T-helper 2 cell treated with Interferon-gamma antibody and Interleukin-4, amounts not matched to agents 100 ng/mL and 5 ng/mL, for 36 hours (primary cell): ENCODE data around the gene P3R3URF. TPM values are rescaled to one million over a fixed set of nuclear protein-coding genes. Genes with fewer than 3 reads are reported as not detected.

Source experiments
- intact Hi-C: fragments of 100-400 bp; cut with micrococcal nuclease; formaldehyde crosslinking; loops from one replicate; pipeline ENCODE4 v1.15.1; 2023
- total RNA-seq: library from RNA; stranded (reverse); gene quantifications from 2 replicates; pipeline ENCODE4 v1.2.3, GENCODE V29; 2022

The P3R3URF gene
- total RNA-seq, 1 donor from 2014 or later = not detected

DNA sequence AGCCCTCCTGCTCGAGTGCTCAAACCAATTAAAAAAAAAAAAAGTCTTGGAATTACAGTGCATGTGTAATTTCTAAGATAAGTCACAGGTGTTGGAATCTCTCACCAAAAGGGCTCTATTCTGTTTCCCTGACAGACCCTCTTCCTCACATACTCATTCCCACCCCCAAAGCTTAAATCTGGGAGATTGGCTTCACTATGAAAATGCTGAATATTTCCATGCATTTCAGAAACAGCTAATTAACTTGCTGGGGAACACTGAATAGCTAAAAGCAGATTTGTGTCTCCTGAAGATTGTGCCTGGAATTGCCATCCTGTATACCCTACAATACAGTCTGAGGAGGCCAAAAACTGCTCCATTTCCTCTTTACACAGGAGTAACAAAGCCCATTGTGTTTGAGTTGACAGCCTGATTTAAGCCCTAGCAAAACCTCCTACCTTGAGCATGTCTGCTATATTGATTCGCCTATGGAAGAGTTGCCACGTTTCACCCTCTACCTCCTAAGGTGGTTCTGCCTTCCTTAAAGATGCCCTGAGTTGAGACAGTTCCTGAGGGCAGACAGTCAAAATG is 42.4 kb downstream of the P3R3URF start:
- intact Hi-C loops = loop anchor here (2.0 to 5.0 kb wide), 6 partner anchors 65 to 1303 kb away; partner anchors contain the start of genes FOXD2, LRRC41, MAST2 and POMGNT1

DNA sequence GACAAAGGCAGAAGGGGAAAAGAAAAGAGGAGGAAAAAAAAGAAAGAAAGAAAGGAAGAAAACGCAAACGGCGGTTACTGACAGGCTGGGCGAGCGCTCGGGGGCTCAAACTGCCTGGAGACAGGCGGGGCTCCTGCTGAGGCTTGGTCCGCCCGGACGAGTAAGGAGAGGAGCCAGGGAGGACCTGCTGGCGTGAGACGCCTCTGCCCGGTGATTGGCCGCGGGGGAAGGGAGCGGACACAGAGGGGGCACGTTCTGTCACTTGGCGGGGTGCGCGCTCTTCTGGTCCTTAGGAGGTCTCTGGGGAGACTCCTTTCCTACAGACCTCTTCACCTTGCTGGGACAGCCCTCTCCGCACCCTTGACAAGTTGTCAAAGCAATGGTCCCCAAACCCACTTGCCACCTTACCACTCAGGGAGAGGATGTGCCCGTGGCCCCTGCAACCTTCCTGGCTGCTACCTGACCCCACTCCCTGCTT is 43.1 kb downstream of the P3R3URF start:
- intact Hi-C loops = loop anchor here (2.0 to 5.0 kb wide), 6 partner anchors 66 to 1304 kb away; partner anchors contain the start of genes FOXD2, LRRC41, MAST2 and POMGNT1

DNA sequence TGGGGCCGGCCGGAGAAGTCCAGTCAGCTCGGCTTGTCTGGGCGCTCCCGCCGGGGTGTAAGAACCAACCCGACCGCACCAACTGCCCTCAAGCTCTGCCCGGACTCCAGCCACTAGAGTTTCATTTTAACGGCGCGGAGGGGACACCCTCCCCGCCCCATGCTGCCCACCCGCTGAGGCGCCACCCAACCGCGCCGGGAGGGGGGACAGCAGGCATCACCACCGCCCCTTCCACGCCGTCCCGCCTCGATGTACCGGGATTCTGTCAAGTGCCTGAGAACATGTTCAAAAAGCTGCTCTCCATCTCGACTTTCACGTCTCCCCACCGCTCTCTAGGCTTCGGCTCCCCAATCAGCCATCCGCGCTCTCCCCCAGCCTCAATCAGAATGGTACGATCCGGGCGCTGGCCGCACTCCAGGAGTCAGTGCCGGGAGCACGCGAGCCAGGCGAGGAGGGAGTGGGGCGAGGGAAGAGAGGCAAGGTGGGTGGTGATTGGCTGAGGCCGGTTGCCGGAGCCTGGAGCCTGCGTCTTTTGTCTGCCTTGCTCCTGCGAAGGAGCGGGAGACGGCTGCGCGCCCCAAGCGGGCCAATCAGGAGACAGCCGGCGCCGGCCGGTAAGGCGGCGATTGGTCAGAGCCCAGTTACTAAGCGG is 43.6 kb downstream of the P3R3URF start, which contains the start of gene PIK3R3:
PIK3R3 (minus strand) TSS at position 101 of the 652 bp plus-strand sequence. CDS start 677 bp downstream, outside the sequence.
- intact Hi-C loops = loop anchor here (1.0 to 5.0 kb wide), 7 partner anchors 65 to 1305 kb away; partner anchors contain the start of genes FOXD2, LRRC41, MAST2 and POMGNT1

DNA sequence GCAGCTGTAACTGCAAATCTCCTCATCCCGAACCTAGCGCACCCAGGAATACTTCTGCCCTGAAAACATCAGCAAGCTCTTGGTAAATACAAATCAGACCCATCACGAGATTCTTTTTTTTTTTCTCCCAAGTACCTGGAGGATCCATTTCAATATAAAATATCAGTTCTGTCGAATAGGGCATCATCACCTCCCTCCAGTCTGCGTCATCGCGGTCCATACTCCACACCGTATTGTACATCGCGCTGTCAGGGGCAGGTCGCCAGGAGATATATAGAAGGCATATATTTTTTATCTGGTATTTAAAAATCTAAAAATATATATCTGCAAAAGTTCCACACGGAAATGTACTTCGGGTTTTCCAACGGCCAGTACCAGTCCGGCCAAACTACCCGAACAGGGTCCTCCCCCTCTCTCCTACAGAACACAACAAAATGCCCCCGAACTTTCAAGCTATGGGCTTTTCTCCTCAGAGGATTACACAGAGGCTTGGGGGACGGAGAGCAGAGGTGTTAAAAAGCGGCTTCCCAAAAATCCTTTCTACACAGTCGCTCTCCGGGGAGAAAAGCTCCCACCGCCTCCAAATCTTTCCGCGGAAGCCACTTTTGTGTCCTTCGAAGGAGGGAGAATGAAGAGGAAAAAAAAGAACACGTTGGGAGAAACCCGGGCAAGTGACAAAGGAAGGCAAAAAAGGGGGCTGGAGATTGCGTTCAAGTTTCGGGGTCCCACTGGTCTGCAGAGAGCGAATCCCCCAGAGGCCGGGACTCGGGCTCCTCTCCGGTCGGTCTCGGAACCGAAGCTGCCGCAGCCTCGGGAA is 44.4 kb downstream of the P3R3URF start:
- intact Hi-C loops = loop anchor here (1.0 to 5.0 kb wide), 7 partner anchors 65 to 1305 kb away; partner anchors contain the start of genes FOXD2, LRRC41, MAST2 and POMGNT1

DNA sequence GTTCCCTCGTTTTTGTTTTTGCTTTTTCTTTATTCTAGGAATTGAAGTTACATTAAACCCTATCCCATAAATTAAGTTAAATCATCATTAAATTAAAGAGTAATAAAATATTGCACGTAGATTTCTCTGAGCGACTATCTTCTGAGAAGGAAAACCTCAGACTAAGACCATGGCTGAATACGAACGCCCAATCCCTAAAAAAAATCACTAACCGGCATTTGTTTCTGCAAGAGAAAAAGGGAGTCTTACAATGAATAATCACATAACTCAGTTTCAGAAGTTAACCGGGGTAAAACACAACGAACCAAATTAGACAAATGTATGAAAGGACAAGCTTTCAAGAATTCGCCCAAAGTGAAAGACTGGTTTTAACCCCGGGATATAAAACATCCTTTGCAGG is 45.2 kb downstream of the P3R3URF start:
- intact Hi-C loops = loop anchor here (5.0 kb wide), 3 partner anchors 64 to 1306 kb away; partner anchors contain the start of genes FOXD2 and MAST2

DNA sequence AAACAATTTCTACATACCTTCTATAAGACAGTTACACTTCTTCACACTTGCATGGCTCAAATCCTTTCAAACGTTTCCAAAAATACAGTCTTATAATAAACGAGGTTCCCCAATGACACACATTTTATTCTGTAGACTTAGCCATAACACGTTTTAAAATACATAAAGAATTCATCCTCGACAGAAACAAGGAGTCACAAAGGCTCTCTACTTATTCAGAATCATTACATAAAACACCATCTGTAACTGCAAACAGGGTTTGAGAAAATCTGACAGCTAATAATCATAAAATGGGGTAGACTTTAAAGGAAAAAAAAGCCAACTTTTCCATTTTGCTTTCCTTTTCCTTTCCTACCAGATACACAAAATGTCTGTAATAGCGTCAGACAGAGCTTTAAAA is 45.7 kb downstream of the P3R3URF start:
- intact Hi-C loops = loop anchor here (5.0 kb wide), 3 partner anchors 63 to 1307 kb away; partner anchors contain the start of genes FOXD2 and MAST2

DNA sequence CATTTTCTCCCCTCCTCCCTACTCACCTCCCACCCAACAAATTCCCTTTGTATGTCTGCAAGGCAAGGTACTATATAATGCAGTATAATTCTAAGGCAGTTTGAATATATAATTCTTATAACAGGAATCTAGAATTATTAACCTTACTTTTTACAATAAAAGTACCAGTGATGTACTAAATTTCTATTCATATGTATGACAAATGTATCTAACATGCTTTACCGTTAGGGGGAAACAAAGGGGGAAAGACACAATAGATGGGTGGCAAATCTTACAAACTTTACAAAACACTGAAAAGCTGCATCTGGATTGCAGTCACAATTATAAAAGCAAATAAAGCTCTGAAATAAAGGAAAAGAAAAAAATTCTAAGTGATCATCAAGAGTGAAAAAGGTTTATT is 46.2 kb downstream of the P3R3URF start:
- intact Hi-C loops = loop anchor here (5.0 kb wide), 3 partner anchors 63 to 1307 kb away; partner anchors contain the start of genes FOXD2 and MAST2

DNA sequence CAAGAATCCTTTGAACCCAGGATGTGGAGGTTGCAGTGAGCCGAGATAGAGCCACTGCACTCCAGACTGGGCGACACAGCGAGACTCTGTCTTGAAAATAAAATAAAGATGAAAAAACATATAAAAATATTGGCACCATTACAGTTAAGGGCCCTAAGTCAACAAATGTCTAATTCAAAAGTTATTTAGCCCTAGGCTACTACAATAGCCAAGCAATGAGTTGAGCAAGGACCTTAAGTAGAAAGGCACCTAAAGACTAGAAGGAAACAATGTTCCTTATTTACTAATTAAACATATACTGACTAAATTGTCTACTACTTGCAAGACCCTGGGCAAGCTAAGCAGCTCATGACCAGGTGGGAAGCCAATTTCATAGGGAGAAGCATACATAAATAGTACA is 47.9 kb downstream of the P3R3URF start:
- intact Hi-C loops = no loop called here

Other genes with a start within 250 kb of the P3R3URF start
- gene PIK3R3, start 43.9 kb downstream of the P3R3URF start, total RNA-seq = 3.7 and 5.5 TPM in 2 replicates
- not detected in 2 replicates for gene TSPAN1, start 1.4 kb downstream of the P3R3URF start, total RNA-seq
- 36.8 and 38.7 TPM in 2 replicates for gene POMGNT1, start 21.9 kb upstream of the P3R3URF start, total RNA-seq
- gene LURAP1, start 26.8 kb upstream of the P3R3URF start, total RNA-seq = 0.09 and 0.14 TPM in 2 replicates
- gene RAD54L, start 71.3 kb upstream of the P3R3URF start, total RNA-seq = 47.1 and 50.3 TPM in 2 replicates
- gene LRRC41, start 127.1 kb upstream of the P3R3URF start, total RNA-seq = 46.2 and 47.0 TPM in 2 replicates
- gene UQCRH, start 127.2 kb upstream of the P3R3URF start, total RNA-seq = 271 and 283 TPM in 2 replicates
- gene NSUN4, start 164.3 kb upstream of the P3R3URF start, total RNA-seq = 22.6 and 24.2 TPM in 2 replicates
- gene FAAH, start 217.8 kb upstream of the P3R3URF start, total RNA-seq = 2.9 and 5.1 TPM in 2 replicates